ENCODE data around the gene PRSS3. TPM values are rescaled to one million over a fixed set of nuclear protein-coding genes. Genes with fewer than 3 reads are reported as not detected.
A peak's percentile ranks its signal among the peaks of the same experiment; 100 is the strongest.

Gene PRSS3
- total and polyA plus RNA-seq, 9 of the 15 experiments (the other 6 are each of a cell fraction or from before 2014, with no cell fraction given), result 0.35 to 0.42 TPM; not detected in 7

- TF ChIP-seq, protein P1, sequence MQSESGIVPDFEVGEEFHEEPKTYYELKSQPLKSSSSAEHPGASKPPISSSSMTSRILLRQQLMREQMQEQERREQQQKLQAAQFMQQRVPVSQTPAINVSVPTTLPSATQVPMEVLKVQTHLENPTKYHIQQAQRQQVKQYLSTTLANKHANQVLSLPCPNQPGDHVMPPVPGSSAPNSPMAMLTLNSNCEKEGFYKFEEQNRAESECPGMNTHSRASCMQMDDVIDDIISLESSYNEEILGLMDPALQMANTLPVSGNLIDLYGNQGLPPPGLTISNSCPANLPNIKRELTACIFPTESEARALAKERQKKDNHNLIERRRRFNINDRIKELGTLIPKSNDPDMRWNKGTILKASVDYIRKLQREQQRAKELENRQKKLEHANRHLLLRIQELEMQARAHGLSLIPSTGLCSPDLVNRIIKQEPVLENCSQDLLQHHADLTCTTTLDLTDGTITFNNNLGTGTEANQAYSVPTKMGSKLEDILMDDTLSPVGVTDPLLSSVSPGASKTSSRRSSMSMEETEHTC (IDR thresholded peaks at IDR 0.05), result no peak
- TF ChIP-seq ZNF589 (CRISPR knock-in tag; IDR thresholded peaks at IDR 0.05; ENCODE audit: low read depth) (no peak), TOE1 (IDR thresholded peaks at IDR 0.05; ENCODE audit: borderline replicate concordance) (no peak), TOE1 (CRISPR knock-in tag; IDR thresholded peaks at IDR 0.05; ENCODE audit: borderline replicate concordance, low read depth) (no peak), GTF2A2 (tag; IDR thresholded peaks at IDR 0.05) (no peak), ZNF766 (CRISPR knock-in tag; conservative IDR thresholded peaks at IDR 0.05) (no peak), MXI1 (IDR thresholded peaks at IDR 0.05; ENCODE audit: low read depth, low read length) (no peak), NR4A1 (CRISPR knock-in tag; IDR thresholded peaks at IDR 0.05) (no peak), NR4A1 (tag; IDR thresholded peaks at IDR 0.05) (no peak), ZNF12 (CRISPR knock-in tag; IDR thresholded peaks at IDR 0.05) (no peak), MYC (IDR thresholded peaks at IDR 0.05; ENCODE audit: low read depth, low read length) (0 out of 2 replicates have a peak, but pooled peaks have one; percentile 6), MYC (CRISPR knock-in tag; IDR thresholded peaks at IDR 0.05; ENCODE audit: borderline replicate concordance, low read depth) (no peak), CHCHD3 (CRISPR knock-in tag; IDR thresholded peaks at IDR 0.05) (no peak), YY1 (IDR thresholded peaks at IDR 0.05; ENCODE audit: borderline replicate concordance in 1 of 3, control insufficient read depth in 1 of 3, extremely low read depth in 1 of 3, insufficient read depth in 3 of 3, insufficient read length in 1 of 3, insufficient replicate concordance in 2 of 3, low read depth in 1 of 3, low read length in 2 of 3) (peak in 2 of 3 experiments; percentile 67 to 79), KAT8 (IDR thresholded peaks at IDR 0.05; ENCODE audit: low read depth) (no peak), ZNF583 (CRISPR knock-in tag; IDR thresholded peaks at IDR 0.05) (no peak), DACH1 (IDR thresholded peaks at IDR 0.05; ENCODE audit: partially characterized antibody) (no peak), PRMT5 (CRISPR knock-in tag; IDR thresholded peaks at IDR 0.05) (peak; percentile 9; the same call in 1 of the 2 replicates), ZNF197 (CRISPR knock-in tag; IDR thresholded peaks at IDR 0.05; ENCODE audit: low read depth) (0 out of 2 replicates have a peak, but pooled peaks have one; percentile 28), XRCC4 (IDR thresholded peaks at IDR 0.05; ENCODE audit: extremely low read depth, insufficient read depth, insufficient read length) (no peak), SIX5 (IDR thresholded peaks at IDR 0.05; ENCODE audit: borderline replicate concordance in 1 of 2, insufficient read depth in 1 of 2, low read depth in 1 of 2, low read length in 2 of 2) (no peak), NCOA6 (IDR thresholded peaks at IDR 0.05) (no peak), ZNF280A (IDR thresholded peaks at IDR 0.05; ENCODE audit: low read depth, partially characterized antibody) (no peak)
- TF ChIP-seq, protein P2, sequence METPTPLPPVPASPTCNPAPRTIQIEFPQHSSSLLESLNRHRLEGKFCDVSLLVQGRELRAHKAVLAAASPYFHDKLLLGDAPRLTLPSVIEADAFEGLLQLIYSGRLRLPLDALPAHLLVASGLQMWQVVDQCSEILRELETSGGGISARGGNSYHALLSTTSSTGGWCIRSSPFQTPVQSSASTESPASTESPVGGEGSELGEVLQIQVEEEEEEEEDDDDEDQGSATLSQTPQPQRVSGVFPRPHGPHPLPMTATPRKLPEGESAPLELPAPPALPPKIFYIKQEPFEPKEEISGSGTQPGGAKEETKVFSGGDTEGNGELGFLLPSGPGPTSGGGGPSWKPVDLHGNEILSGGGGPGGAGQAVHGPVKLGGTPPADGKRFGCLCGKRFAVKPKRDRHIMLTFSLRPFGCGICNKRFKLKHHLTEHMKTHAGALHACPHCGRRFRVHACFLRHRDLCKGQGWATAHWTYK (CRISPR knock-in tag; IDR thresholded peaks at IDR 0.05), result 0 out of 2 replicates have a peak, but pooled peaks have one; percentile 20
These were observed 22.2 kb downstream of the PRSS3 start (continued) for GRCh38 chr9:33817327-33818166.
